ENCODE results near the gene LHX1.

- TF ChIP-seq EZH2 (IDR thresholded peaks at IDR 0.05; ENCODE audit: low read length), result no peak
- TF ChIP-seq, protein P1, sequence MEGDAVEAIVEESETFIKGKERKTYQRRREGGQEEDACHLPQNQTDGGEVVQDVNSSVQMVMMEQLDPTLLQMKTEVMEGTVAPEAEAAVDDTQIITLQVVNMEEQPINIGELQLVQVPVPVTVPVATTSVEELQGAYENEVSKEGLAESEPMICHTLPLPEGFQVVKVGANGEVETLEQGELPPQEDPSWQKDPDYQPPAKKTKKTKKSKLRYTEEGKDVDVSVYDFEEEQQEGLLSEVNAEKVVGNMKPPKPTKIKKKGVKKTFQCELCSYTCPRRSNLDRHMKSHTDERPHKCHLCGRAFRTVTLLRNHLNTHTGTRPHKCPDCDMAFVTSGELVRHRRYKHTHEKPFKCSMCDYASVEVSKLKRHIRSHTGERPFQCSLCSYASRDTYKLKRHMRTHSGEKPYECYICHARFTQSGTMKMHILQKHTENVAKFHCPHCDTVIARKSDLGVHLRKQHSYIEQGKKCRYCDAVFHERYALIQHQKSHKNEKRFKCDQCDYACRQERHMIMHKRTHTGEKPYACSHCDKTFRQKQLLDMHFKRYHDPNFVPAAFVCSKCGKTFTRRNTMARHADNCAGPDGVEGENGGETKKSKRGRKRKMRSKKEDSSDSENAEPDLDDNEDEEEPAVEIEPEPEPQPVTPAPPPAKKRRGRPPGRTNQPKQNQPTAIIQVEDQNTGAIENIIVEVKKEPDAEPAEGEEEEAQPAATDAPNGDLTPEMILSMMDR (optimal IDR thresholded peaks at IDR 0.05 in 1 of 3, IDR thresholded peaks at IDR 0.05 in 1 of 3, conservative IDR thresholded peaks at IDR 0.05 in 1 of 3; ENCODE audit: extremely low read depth in 1 of 3, insufficient read depth in 2 of 3, low read length in 3 of 3), result no peak
Observed at GRCh38 chr17:36913132-36913531, 24.1 kb upstream of the LHX1 start.
